ENCODE measurements around the gene FDX1. TPM values are rescaled to one million over a fixed set of nuclear protein-coding genes. Genes with fewer than 3 reads are reported as not detected.

Gene FDX1
- total and polyA plus RNA-seq, 2 of the 8 experiments (the other 6 are each of a cell fraction or from before 2014, with no cell fraction given), result 3.7 to 9.6 TPM

DNA sequence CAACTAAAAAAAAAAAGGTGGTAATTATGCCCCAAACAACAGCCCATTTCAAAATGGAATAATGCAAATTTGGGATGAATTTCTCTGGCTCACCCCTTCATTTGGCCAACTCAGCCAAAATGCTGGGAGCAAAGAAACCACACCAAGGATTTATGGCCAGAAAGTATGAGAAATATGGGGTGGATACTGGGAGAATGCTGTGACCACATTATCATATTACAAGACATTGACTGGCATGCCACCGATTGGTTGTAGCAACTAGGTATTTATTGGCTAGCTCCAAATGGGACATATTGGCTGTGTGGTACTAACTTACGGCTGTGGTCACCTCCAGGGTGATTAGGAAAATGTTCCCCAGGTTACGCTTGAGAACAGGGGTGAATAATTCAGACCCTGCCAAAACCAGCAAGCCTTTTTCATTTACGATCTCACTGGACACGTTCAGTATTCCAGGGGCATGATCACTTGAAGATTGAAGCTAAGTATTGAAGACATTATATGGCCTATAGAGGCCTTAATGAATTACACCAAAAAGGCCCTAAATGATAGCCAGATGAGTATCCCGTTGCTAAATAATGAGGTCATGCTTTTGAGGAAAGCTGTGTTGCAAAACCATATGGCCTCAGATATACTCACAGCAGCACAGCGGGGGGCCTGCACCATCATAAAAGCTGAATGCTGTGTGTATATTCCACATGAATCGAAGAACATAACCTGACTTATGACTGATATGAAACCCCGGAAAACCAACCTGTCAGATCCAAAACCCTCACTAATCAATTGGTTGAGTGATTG is 3.8 kb upstream of the FDX1 start:
- H3K23me2 ChIP-seq (ENCODE audit: low read depth, low read length), result peaks cover 5% of the 10 kb centered on the region
- H4K20me1 ChIP-seq (replicated peaks in 1 of 2; ENCODE audit: control insufficient read depth in 1 of 2, insufficient read depth in 2 of 2, low read length in 2 of 2), result no peaks in the 10 kb centered on the region
- no peak overlapping the region for H2AFZ ChIP-seq (ENCODE audit: low read length)
- no peak overlapping the region for H2BK15ac ChIP-seq (ENCODE audit: low read length)
- H3K79me1 ChIP-seq (ENCODE audit: low read depth, low read length), result no peaks in the 10 kb centered on the region
- TF ChIP-seq KDM1A (IDR thresholded peaks at IDR 0.05; ENCODE audit: borderline replicate concordance, low read length) (no peak), CHD1 (IDR thresholded peaks at IDR 0.05; ENCODE audit: low read depth, low read length) (no peak), SIX5 (IDR thresholded peaks at IDR 0.05; ENCODE audit: low read depth, low read length) (no peak), HDAC2 (IDR thresholded peaks at IDR 0.05; ENCODE audit: borderline replicate concordance in 1 of 2, low read depth in 2 of 2, low read length in 2 of 2) (no peak), MAFK (IDR thresholded peaks at IDR 0.05; ENCODE audit: low read depth, low read length) (no peak), RNF2 (IDR thresholded peaks at IDR 0.05; ENCODE audit: borderline replicate concordance, low read depth, low read length, missing control alignments, poor library complexity, severe bottlenecking) (no peak), POLR2A (IDR thresholded peaks at IDR 0.05; ENCODE audit: control extremely low read depth in 1 of 2, low read depth in 2 of 2, low read length in 2 of 2) (no peak), TCF12 (IDR thresholded peaks at IDR 0.05; ENCODE audit: low read depth, low read length) (no peak)
- TF ChIP-seq, protein P1, sequence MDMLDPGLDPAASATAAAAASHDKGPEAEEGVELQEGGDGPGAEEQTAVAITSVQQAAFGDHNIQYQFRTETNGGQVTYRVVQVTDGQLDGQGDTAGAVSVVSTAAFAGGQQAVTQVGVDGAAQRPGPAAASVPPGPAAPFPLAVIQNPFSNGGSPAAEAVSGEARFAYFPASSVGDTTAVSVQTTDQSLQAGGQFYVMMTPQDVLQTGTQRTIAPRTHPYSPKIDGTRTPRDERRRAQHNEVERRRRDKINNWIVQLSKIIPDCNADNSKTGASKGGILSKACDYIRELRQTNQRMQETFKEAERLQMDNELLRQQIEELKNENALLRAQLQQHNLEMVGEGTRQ (IDR thresholded peaks at IDR 0.05; ENCODE audit: low read length), result no peak
- no peak overlapping the region for H3K56ac ChIP-seq (replicated peaks; ENCODE audit: insufficient read length, low read depth, low read length)
- H3K23ac ChIP-seq (ENCODE audit: insufficient read length), result no peak overlapping the region
- no peak overlapping the region for H2BK120ac ChIP-seq (replicated peaks; ENCODE audit: low read depth, low read length)
- H3K14ac ChIP-seq (ENCODE audit: insufficient read length), result no peak overlapping the region
- peaks cover 0 to 4% of the 10 kb centered on the region in 2 experiments; a peak in 1 of 4 replicates for H3K79me2 ChIP-seq (ENCODE audit: control insufficient read depth in 1 of 2, insufficient read depth in 2 of 2, low read length in 2 of 2)
- WGBS, 2 experiments (ENCODE audit: extremely low coverage in 1 of 2, insufficient coverage in 1 of 2, insufficient read length in 1 of 2, insufficient replicate concordance in 2 of 2, low coverage in 1 of 2, low lambda C conversion rate in 2 of 2, missing lambda C conversion rate in 1 of 2), result 84% methylated on average over 9 of the region's 9 CpGs; no CpG with 5 or more reads in 1 of the 2 experiments
- CTCF ChIA-PET (ENCODE audit: partially characterized antibody), result interaction anchor here (0.9 to 1.2 kb wide), 3 partner anchors 9 to 49 kb away, joined by 3 to 4 read pairs (median 4); no protein-coding TSS in a partner anchor
- FAIRE-seq, result no peak
- H4K91ac ChIP-seq (replicated peaks; ENCODE audit: insufficient read length, low read length), result no peak overlapping the region
- no peak overlapping the region for H3K4me2 ChIP-seq (ENCODE audit: insufficient read depth in 1 of 2, low read depth in 2 of 2, low read length in 2 of 2)
- no peak overlapping the region for H2BK5ac ChIP-seq (ENCODE audit: low read depth, low read length)
- H4K8ac ChIP-seq (ENCODE audit: extremely low read depth, insufficient read depth, low read length), result no peak overlapping the region
- POLR2A ChIA-PET (ENCODE audit: partially characterized antibody), result no interaction called here
- no peak overlapping the region for H3K4me3 ChIP-seq (ENCODE audit: extremely low read depth in 1 of 4, insufficient read depth in 2 of 4, low read depth in 3 of 4, low read length in 4 of 4)
- H2BK20ac ChIP-seq (ENCODE audit: low read length), result no peak overlapping the region
- H3K4ac ChIP-seq (replicated peaks; ENCODE audit: insufficient read length, low read depth, low read length), result no peak overlapping the region
- no peaks in the 10 kb centered on the region; a peak in 1 of 7 replicates for H3K27me3 ChIP-seq (replicated peaks in 1 of 4; ENCODE audit: control insufficient read depth in 3 of 4, extremely low read depth in 1 of 4, insufficient read depth in 3 of 4, low read length in 3 of 4)
- no peak overlapping the region for H3K27ac ChIP-seq (ENCODE audit: low read depth, low read length)
- H3K18ac ChIP-seq (ENCODE audit: extremely low read depth, low read length), result no peak overlapping the region
- H3K9ac ChIP-seq (replicated peaks in 1 of 4; ENCODE audit: extremely low read depth in 1 of 4, low read depth in 3 of 4, low read length in 3 of 4), result no peak overlapping the region
- H2BK12ac ChIP-seq (ENCODE audit: low read depth, low read length), result no peak overlapping the region
- no peak for DNase-seq (ENCODE audit: low read depth in 1 of 2, low spot score in 2 of 2)
- peaks cover 0 to 3% of the 10 kb centered on the region in 2 experiments; a peak in 2 of 4 replicates for H3K9me3 ChIP-seq (ENCODE audit: insufficient read depth in 2 of 2, low read depth in 1 of 2, low read length in 1 of 2)
- H3K36me3 ChIP-seq (ENCODE audit: control insufficient read depth in 2 of 4, insufficient read depth in 4 of 4, low read length in 3 of 4), result no peaks in the 10 kb centered on the region
- no peak overlapping the region for H4K5ac ChIP-seq (ENCODE audit: insufficient read length, low read depth, low read length)
- H3K4me1 ChIP-seq (replicated peaks in 1 of 4; ENCODE audit: control insufficient read depth in 3 of 4, insufficient read depth in 4 of 4, low read length in 3 of 4), result no peaks in the 10 kb centered on the region; a peak in 2 of 7 replicates
- H2AK5ac ChIP-seq (ENCODE audit: low read depth, low read length), result no peak overlapping the region
